Hypothalamus (tissue), 51 donors: Measurements from ENCODE around the gene LCN15.
A peak's percentile ranks its signal among the peaks of the same experiment; 100 is the strongest.

ENCODE experiments used
- DNase-seq, 51 donors: peaks; one replicate each; lab custom pipeline; 2025; lab: John Stamatoyannopoulos, UW

Gene LCN15

DNA sequence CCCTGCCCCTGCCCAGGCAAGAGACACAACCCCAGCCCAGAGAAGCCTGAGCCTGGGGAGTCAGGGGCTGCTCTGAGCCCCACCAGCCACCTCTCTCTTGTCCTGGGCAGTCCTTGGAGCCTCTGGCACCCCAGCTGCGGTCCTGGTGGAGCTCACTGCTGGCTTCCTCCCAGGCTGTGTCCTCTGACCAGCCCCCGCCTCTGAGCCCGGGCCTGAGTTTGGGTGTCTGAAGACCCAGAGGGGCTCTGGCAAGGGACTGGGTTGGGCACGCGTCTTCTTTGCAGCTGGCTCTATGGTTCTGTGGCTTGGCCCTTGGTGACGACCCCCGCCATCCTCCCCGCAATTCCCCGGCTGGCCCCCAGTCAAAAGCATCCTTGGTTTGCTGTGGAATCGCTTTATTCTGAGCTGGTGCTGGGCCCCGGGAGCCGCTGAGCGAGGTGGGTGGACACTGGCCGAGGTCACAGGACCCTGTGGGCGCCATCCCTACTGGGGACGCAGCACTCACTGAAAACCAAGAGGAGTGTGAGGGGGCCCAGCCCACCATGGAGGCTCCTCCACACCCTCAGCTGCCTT is 20.6 kb downstream of the LCN15 start:
- no peak for DNase-seq

DNA sequence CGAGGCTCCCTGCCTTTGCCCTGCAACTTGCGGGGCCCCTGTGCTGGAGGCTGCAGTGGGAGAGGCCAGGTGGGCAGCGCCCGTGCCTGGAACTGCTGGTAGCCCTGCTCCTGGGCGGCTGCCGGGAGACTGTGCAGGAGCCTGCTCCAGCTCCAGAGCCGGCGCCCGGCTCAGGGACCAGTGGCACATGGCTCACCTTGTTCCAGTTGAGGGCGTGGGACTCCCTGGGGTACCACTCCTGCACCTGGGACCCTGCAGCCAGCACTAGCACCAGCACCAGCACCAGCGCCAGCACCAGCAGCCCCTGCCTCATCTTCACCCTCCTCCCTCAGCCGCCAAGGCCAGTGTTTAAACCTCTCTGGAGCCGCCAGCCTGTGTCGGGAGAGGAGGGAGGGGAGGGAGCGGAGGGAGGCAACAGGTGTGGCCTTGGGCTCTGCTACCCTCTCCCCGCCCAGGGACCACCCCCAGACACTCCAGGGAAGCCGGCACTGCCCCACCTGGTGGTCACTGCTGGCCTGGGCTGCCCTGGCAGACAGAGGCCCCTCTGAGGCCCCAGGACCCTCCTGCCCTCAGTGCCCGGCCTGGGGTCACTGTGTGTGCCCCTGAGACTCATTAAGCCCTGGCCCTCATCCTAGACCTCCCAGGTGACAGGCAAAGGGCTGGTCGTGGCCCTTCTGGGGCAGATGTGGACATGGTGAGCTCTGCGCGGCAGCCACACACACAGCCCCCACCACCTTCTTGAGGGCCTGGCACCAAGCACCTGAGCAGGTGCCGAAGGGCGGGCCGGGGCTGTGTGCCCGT is 21.5 kb downstream of the LCN15 start, which contains the start of gene LCN10:
Gene LCN10 (minus strand): TSS at position 350 of the 801 bp plus-strand sequence. CDS start 37 bp downstream, at position 313.
- no peak for DNase-seq

DNA sequence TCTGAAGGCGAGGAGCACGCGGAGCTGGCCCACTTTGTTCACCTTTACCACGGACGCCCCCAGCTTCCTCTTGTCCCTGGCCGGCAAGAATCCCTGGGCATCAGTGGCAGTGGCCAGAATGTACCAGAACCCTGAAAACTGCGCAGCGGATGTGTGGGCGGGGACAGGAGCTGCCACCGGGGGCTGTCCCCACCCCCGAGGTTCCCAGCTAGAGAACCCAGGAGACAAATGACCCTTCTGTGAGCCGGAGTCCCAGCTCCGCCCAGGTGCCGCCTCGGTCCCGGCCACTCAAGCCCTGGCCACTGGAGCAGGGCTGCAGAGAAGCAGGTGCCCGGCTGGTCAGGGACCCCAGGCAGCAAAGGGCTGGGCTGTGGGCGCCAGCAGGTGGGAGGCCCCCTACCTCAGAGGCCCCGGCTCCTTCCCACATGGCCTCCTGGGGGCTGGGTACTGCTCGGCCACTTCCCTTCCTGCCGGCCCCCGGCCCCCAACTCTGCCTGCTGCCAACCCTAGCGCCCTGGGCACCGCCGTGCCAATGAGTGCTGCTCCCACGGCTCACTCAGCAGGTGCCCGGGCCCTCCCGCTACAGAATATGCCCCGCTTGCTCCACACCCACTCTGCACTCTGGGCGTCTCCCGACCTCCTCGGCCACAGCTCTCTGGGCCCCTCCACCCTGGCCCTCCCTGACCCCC is 22.3 kb downstream of the LCN15 start:
- no peak for DNase-seq

DNA sequence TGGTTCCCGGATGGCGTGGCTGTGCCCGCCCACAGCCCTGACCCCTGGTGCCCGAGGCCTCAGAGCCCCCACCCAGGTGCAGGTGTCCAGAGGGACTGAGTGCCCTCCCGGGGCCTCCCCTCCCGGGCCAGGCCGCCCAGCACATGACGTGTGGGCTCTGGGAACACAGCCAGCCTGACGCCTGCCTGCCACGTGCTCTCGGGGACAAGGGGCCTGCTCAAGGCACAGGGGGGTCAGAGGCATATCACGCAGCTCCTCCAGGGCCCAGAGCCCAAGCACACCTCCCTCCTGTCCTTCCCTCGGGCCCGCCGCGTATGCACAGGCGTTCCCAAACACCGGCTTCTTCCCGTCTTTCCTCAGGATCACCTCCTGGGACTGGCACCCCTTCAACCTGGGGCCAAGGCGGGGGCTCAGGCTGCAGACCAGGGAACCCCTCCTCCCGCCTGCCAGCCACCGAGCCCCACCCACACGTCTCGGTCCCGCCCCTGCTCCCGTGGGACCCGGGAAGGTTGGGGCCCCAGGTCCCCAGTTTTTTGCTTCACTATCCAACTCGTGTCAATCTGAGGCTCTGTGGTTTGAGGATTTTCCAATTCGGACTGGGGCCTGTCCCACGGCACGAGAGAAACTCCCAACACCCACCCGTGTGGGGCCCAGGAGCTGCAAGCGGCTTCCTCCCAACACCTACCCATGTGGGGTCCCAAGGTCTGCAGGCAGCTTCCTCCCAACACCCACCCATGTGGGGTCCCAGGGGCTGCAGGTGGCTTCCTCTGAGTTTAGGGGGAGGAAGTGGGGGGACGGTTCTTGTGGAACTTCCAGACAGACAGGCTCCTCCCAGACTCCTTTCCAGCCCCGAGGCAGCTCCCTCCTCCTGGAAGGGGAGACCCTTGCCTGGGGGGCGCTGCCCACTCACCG is 23.1 kb downstream of the LCN15 start:
- DNase-seq: peak in 13 of 51 donors; percentile 10 to 51 (median 31)

DNA sequence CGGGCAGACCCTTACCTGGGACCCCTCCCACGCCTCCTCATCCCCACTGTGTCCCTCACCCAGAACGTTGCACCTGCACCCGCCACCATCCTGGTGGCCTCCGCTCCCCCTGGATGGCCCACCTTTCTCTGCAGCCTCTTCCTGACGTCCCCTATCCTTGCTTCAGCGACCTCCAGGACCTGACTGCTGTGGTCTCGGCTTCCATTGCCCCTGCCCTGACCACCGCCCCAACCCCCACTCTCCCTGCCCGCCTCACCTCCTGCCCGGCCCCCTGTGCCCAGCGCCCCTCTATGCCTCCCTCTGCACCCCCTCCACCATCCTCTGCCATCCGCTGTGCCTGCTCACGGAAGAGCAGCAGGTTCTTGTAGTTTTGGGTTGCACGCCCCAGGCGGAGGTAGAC is 23.8 kb downstream of the LCN15 start:
- no peak for DNase-seq

DNA sequence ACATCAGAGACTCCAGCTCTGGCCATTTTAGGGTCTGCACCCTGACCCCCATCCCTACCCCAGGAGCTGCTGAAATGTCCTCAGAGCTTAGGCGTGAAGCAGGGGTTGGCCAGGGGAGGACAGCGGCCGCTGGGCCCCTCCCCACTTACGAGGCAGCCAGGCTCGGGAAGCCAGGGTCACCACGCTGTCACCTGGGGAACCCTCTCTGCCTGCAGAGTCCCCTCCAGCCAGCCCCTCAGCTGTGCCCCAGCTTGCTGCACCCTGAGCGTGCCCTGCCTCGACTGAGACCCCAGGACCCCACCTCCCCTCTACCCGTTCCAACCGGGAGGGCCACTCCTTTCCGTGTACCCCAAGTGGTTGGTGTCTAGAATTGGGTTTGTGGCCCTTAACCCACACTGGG is 24.2 kb downstream of the LCN15 start:
- DNase-seq: no peak

DNA sequence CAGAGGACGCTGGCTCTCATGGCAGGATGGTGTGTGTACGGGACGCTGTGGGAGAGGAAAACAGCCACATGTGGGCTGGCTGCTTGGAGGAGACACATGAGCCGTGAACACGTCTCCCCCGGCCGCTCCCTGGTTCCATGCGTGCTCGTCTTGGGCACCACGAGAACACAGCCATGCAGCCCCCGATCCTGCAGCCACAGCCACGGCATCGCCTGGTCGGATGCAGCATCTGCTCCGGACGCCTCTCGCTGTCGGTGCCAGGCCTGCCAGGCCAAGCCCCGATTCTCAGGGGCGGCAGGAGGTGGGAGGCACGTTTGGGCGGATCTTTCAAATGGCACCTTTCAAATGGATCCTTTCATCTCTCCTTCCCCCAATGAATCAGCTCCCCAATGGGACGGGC is 24.8 kb downstream of the LCN15 start:
- DNase-seq: no peak

DNA sequence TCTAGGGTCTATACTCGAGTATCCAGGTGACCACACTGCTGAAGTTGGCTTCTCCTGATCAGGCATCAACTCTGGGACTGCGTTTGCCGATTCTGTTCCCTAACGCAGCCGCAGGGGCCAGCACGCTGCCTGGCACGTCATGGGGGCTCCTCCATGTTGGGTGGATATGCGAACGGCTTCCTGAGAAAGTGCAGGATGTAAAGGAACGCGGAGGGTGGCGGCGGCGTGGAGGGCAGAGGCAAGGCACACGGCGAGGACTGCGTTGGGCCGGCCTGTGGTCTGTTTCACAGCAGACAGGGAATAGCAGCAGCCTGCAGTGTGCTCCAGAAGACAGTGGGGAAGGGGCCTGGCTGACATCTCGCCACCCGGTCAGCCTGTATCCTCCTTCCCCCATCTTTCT is 25.4 kb downstream of the LCN15 start:
- DNase-seq: no peak

DNA sequence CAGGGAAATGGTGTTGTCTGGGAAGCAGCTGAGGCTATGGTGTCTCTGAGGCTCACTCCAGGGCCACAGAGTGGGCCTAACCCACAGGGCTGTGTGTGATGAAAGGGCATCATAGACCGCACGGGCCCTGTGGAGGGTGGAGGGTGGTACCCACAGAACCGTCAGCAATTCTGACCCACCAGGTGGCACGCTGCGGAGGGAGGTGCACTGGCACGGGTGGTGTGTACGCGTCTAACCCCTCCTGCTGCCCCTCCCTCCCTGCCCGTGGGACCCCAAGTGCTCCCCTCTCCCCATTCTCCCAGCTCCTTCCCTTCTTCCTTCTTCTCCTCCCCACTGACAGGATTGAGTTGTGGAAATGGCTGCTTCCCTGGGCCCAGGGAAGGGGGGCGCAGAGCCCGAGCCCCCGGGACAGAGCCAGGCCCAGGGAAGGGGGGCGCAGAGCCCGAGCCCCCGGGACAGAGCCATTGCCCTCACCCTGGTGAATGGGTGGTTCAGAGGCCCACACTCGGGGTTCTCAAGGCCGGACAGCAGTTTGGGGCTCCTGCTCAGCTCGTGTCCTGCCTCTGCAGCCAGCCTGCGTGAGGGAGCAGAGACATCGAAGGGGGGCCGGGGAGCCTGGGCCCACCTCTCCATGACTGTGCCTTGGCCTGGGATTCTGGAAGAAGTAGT is 28.4 kb downstream of the LCN15 start:
- no peak for DNase-seq

DNA sequence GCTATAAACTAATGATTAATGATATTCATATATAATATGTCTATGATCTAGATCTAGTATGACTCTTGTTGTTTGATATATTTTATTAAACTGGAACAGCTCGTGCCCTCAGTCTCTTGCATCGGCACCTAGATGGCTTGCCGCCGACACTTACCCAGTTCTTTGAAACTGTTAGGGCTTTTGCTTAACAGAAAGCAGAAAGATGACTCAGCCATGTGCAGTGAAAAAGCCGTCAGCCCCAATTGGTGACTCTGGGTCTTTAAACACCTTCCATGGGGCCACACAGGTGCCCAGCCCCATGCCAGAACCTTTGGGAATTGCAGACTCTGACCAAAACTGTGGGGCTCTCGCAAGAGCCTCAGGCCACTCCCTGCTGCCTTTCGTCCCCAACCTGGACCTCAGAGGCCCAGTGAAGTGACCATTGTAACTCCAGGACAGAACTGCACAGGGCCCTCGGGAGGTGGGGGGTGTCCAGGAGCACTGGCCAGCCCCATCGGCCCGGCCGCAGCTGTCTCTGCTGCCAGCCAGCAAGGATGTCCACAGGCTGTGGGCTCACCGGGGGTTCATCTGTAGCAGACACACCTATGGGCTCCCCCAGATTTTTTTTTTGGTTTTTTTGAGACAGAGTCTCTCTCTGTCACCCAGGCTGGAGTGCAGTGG is 29.4 kb downstream of the LCN15 start:
- DNase-seq: no peak

DNA sequence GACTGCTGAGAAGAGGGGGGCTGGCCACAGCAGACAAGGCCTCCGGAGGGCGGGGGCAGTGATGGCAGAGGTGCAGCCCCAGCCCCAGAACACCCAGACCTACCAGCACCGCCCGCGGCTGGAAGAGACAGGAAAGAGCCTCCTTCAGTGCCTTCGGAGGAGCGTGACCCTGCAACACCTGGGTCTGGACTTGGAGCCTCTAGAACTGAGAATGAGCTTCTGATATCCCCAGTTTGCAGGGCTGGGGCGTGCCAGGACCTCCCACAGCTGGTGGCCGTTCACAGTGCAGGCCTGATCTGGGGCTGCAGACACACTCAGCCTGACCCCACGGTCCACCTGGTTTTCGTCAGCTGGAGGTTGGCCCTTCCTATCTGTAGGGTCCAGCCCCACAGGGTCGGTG is 30.7 kb downstream of the LCN15 start:
- DNase-seq: no peak

DNA sequence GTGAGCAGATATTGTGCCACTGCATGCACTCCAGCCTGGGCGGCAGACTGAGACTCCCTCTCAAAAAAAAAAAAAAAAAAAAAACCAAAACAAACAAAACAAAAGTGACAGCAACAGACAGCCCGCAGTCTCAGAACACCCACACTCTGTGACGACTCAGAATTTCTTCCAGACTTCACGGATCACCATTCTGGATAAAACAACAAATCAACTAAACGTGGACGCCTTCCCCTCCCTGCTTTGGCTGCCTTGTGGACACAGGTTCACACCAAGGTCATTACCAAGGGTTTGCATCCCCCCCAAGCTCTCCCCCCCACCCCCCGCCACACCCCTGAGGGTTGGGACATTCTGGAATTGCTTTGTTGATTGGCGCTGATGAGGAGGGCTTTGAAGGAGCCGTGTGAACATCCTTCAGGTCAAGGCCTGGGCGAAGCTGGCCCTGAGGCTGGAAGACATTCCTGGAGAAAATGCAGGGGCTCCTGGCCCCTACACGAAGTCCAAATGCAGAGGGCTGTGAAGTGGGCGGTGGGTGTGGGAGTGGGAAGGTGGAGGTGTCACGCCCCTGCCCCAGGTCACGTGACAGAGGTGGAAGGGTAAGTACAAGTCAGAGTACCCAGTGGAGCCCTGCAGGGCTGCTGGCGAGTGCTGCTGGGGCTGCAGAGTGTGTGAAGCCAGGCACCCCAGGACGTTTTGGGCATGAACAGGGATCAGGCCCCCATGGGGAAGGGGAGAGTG is 31.7 kb downstream of the LCN15 start:
- DNase-seq: no peak

DNA sequence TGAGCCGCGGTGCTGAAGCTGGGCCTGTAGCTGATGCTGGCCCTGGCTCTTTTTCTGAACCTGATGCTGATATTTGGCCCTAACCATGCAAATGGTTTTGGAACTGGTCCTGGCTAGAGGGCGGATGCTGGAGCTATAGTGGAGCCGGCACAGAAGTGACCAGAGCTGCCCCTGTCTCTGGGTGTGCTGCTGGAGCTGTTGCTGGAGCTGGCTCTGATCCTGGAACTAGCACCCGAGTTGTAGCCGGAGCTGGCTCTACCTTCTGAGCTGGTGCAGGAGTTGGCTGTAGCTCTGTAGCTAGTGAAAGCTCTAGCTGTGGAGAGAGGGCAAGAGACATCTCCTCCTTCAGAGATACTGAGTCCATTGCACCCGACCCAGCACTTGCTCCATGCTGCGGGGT is 34.4 kb downstream of the LCN15 start:
- DNase-seq: no peak

DNA sequence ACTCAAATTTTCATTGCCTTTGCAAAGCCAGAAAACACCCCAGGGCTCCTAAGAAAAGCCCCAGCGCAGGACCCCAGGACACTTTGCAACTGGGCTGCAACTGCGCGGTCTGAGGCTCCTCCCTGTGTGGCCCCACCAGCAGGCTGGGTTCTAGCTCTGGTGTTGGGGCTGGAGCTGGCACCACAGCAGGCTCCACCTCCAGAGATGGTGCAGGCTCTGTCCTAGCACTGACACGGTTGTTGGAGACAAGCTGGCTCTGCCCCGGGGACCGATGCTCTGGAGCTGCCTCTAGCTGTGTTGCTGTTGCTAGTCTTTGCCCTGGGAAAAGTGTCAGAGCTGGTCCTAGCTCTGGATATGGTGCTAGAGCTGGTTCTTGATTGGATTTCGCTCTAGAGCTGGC is 35.2 kb downstream of the LCN15 start:
- no peak for DNase-seq

DNA sequence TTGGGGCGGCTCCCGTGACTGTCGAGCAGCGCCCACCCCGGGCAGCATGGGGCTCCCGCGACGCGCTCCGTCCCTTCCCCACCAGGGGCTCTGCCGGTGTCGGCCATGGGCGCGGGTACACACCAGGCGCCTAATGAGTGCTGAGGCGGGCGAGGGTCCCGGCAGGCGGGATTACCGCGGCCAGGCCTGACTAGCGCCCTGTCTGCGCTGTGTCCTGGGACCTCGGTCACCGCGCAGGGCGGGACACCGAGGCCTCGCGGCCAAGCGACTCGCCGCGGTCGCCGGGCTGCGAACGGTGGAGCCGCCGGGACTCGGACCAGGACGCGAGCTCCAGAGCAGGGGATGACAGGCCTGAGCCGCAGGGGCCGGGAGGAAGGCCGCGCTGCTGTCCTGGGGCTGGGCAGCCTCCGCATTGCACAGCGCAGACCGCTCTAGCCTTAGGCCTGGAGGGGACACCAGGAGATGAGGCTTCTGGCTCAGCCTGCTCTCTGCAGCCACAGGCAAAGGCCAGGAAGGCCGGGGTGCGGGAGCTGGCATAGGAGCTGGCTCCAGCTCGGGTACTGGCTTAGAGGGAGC is 35.7 kb downstream of the LCN15 start:
- peak in 7 of 51 donors; percentile 13 to 60 (median 44) for DNase-seq

DNA sequence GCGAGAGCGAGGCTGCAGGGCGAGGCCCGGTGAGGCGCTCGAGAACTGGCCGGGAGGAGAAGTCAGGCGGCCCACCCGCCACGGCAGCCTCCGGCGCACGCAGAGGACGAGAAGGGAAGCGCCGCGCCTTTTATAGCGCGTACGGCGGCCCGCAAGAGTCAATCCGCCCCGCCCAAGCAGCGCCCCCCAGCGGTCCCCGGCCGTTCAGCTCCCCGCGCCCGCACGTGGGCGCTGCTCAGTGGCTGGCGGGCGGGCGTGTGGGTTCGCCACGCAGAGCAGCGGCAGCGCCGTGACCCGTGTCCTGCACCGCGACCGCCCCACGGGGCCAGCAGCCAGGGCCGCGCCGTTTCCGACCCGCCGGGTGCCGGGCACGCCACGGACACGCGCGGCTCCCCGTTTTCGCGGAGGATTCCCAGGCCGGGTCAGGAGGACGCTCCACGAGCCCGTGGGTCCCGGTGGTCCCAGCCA is 36.2 kb downstream of the LCN15 start:
- peak; percentile 22 to 90 (median 76) for DNase-seq

DNA sequence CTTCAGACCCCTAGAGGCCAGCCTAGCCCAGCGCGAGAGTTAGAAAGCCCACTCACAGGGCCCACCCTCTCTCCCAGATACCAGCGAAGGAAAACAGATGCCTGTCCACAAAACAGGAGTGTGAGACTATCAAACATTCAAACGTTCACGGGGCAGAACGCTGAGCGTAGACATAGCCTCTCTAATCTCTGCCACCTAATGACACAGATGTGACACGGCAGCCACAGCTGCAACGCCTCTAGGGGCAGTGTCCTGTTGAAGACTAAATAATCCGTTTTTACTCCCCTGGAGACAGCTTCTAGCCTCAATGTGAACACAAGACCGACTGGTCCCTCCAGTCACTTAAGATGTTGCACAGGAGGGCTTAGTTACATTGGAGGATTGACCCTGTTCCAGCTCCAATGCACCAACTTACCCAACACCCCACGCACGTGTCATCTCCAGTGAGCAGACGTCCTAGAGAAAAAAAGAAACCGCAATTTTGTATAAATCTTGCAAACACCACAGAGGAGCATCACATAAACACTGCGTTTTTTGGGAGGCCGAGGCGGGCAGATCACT is 37.6 kb downstream of the LCN15 start:
- DNase-seq: no peak

DNA sequence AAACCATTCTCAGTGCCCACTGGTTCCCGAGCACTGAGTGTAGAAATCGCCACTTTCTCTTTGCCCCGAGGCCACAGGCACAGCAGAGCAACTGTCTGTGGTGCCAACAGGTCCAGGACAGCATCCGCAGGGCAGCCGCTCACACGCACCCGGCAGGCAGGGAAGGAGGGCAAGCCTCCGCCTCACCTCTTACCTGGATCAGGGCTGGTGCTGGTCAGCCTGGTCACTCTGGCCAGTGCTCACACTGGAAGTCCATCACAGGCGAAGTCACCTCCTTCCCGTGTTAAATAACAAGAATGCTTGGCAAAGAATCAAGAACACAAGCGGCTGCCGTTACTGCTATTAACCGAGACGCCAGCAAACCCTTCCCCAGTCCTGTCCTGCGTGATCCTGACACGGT is 38.2 kb downstream of the LCN15 start:
- DNase-seq: no peak
